B cell (primary cell): ENCODE results near the gene C11orf54. TPM values are rescaled to one million over a fixed set of nuclear protein-coding genes. Genes with fewer than 3 reads are reported as not detected.

Experiments
- ATAC-seq: fragments of 200-7000 bp; cut with Tn5 transposase; one replicate; pipeline ENCODE4 v1.10.0; 2021; ENCODE audit warnings: low read depth, mild to moderate bottlenecking, moderate number of reproducible peaks, moderate library complexity
- CTCF ChIA-PET: fragments of 350-600 bp; sonication (Branson Sonifier 250); formaldehyde crosslinking; loops from one replicate; lab custom pipeline; 2021; ENCODE audit warnings: antibody characterized with exemption, inconsistent platforms; lab: Charles Lee
- POLR2A ChIA-PET: fragments of 350-600 bp; sonication (Branson Sonifier 250); formaldehyde crosslinking; loops from one replicate; lab custom pipeline; 2021; ENCODE audit warnings: antibody characterized with exemption; lab: Charles Lee
- DNase-seq: peaks from one replicate; pipeline ENCODE4 v3.0.0; 2013
- H2AFZ ChIP-seq: 2 replicates; pipeline ENCODE4 v1.6.1; 2012; ENCODE audit warnings: mild to moderate bottlenecking, low read depth, low read length; ENCODE audit not compliant: insufficient read depth, poor library complexity, severe bottlenecking
- H3K27ac ChIP-seq, 2 donors: 1 replicate in 1 of 2; 2 replicates in 1 of 2; pipeline ENCODE4 v1.5.1; 2012 to 2013; ENCODE audit warnings: low read length in 2 of 2, mild to moderate bottlenecking in 2 of 2, moderate library complexity in 1 of 2
- H3K27me3 ChIP-seq, 4 experiments: fragments of 200-600 bp in 1 of 4; sonication (generic) in 1 of 4; replicated peaks in 1 of 4; 1 replicate in 2 of 4; 2 replicates in 2 of 4; pipeline versions ENCODE4 v1.6.1 to v1.7.0; 2013 to 2016; ENCODE audit warnings: low read length in 3 of 4, mild to moderate bottlenecking in 2 of 4, mixed read lengths in 1 of 4, moderate library complexity in 1 of 4; ENCODE audit not compliant: insufficient read depth in 4 of 4, control insufficient read depth in 3 of 4; ENCODE audit errors: control extremely low read depth in 1 of 4
- H3K36me3 ChIP-seq, 2 experiments: replicated peaks in 1 of 2; 1 replicate in 1 of 2; 2 replicates in 1 of 2; pipeline versions ENCODE4 v1.6.1 to v1.7.1; 2013; ENCODE audit warnings: low read length in 1 of 2; ENCODE audit not compliant: insufficient read depth in 2 of 2, control insufficient read depth in 1 of 2; ENCODE audit errors: control extremely low read depth in 1 of 2, extremely low read depth in 1 of 2
- H3K4me1 ChIP-seq, 2 donors: fragments of 200-600 bp in 1 of 2; sonication (generic) in 1 of 2; 1 replicate in 1 of 2; 2 replicates in 1 of 2; pipeline versions ENCODE4 v1.5.1 to v1.6.1; 2013 to 2017; ENCODE audit warnings: low read length in 2 of 2; ENCODE audit not compliant: control insufficient read depth in 2 of 2, insufficient read depth in 2 of 2
- H3K4me2 ChIP-seq: replicated peaks from 2 replicates; pipeline ENCODE3; 2012; ENCODE audit warnings: mild to moderate bottlenecking, low read depth, low read length; ENCODE audit not compliant: poor library complexity, severe bottlenecking
- H3K4me3 ChIP-seq, 5 experiments: fragments of 200-600 bp in 1 of 5; sonication (generic) in 1 of 5; 1 replicate in 3 of 5; 2 replicates in 2 of 5; pipeline versions ENCODE4 v1.5.1 to v1.7.0; 2011 to 2016; ENCODE audit warnings: low read length in 4 of 5, mild to moderate bottlenecking in 4 of 5, low read depth in 2 of 5, control low read depth in 1 of 5, moderate library complexity in 1 of 5; ENCODE audit not compliant: insufficient read depth in 1 of 5; ENCODE audit errors: control extremely low read depth in 1 of 5, extremely low read depth in 1 of 5
- H3K79me2 ChIP-seq: fragments of 200-600 bp; sonication (generic); one replicate; pipeline ENCODE4 v1.6.0; 2016; ENCODE audit warnings: low read length; ENCODE audit not compliant: control insufficient read depth, insufficient read depth
- H3K9ac ChIP-seq: fragments of 200-600 bp; sonication (generic); 2 replicates; pipeline ENCODE4 v1.6.1; 2017; ENCODE audit warnings: mild to moderate bottlenecking, low read length, moderate library complexity
- H3K9me3 ChIP-seq, 3 donors: one replicate each; pipeline versions ENCODE4 v1.6.1 to v1.7.1; 2013; ENCODE audit warnings: low read length in 2 of 3; ENCODE audit not compliant: control insufficient read depth in 2 of 3, insufficient read depth in 1 of 3; ENCODE audit errors: control extremely low read depth in 1 of 3
- H4K20me1 ChIP-seq: 2 replicates; pipeline ENCODE4 v1.6.0; 2012; ENCODE audit warnings: mild to moderate bottlenecking, low read length; ENCODE audit not compliant: insufficient read depth, control insufficient read depth, poor library complexity, severe bottlenecking
- H3K27ac Mint-ChIP-seq: one replicate; pipeline ENCODE4 v1.8.0; 2021; ENCODE audit warnings: mixed read lengths
- H3K27me3 Mint-ChIP-seq: one replicate; pipeline ENCODE4 v1.8.0; 2021; ENCODE audit warnings: mixed read lengths
- H3K4me1 Mint-ChIP-seq: one replicate; pipeline ENCODE4 v1.8.0; 2021; ENCODE audit warnings: mixed read lengths
- H3K4me3 Mint-ChIP-seq: one replicate; pipeline ENCODE4 v1.8.0; 2021; ENCODE audit warnings: mixed read lengths
- H3K9me3 Mint-ChIP-seq: one replicate; pipeline ENCODE4 v1.8.0; 2022; ENCODE audit warnings: mixed read lengths; ENCODE audit not compliant: insufficient read depth
- CTCF ChIP-seq: fragments of 200-600 bp; IDR thresholded peaks from one replicate; pipeline ENCODE4 v1.8.0; 2022; ENCODE audit warnings: antibody characterized with exemption, mild to moderate bottlenecking
- EZH2 ChIP-seq: IDR thresholded peaks from 2 replicates; pipeline ENCODE4 v1.6.1; 2012; ENCODE audit warnings: borderline replicate concordance, low read depth, mild to moderate bottlenecking, moderate library complexity, low read length; ENCODE audit not compliant: insufficient read depth, poor library complexity, severe bottlenecking
- WGBS: methylation state at CpG from one replicate; pipeline ENCODE4 v1.1.5; 2013; ENCODE audit warnings: missing lambda C conversion rate; ENCODE audit not compliant: insufficient coverage; 5-methylcytosine and 5-hydroxymethylcytosine counted together
- intact Hi-C: fragments of 100-400 bp; cut with micrococcal nuclease; formaldehyde crosslinking; loops from one replicate; pipeline ENCODE4 v1.10.0; 2022
- polyA plus RNA-seq: library from polyadenylated mRNA; depleted of rRNA; stranded (reverse); fragments of >200 nt; gene quantifications from 2 replicates; pipeline ENCODE4 v1.2.3, GENCODE V29; 2012
- total RNA-seq, 2 donors: library from RNA; stranded (reverse); fragments of 120-200 nt in 1 of 2; gene quantifications; 1 replicate in 1 of 2; 2 replicates in 1 of 2; pipeline versions ENCODE4 v1.2.3 to v1.2.4, GENCODE V29; 2013 to 2022

Gene C11orf54
- total and polyA plus RNA-seq, 2 donors (not counting 1 experiment from before 2014, with no cell fraction given), result 9.2 to 38.9 TPM

GRCh38 chr11:93734427-93735222, 6.8 kb upstream of the C11orf54 start:
- DNase-seq (no peak), ATAC-seq (no peak)
- Mint-ChIP-seq H3K27me3 (no peaks in the 10 kb centered on the region), H3K4me1 (peaks cover 44% of the 10 kb centered on the region), H3K27ac (peak overlapping the region; percentile 41), H3K4me3 (no peak overlapping the region), H3K9me3 (no peaks in the 10 kb centered on the region)
- H3K79me2 ChIP-seq, result peaks cover 53% of the 10 kb centered on the region
- H2AFZ ChIP-seq, result no peak overlapping the region
- H3K27me3 ChIP-seq, result no peaks in the 10 kb centered on the region
- H4K20me1 ChIP-seq, result peaks cover 19% of the 10 kb centered on the region
- H3K9me3 ChIP-seq, result no peaks in the 10 kb centered on the region
- H3K4me2 ChIP-seq, result no peak overlapping the region
- intact Hi-C loops, result no loop called here
- peaks cover 20 to 28% of the 10 kb centered on the region in 2 donors for H3K4me1 ChIP-seq
- TF ChIP-seq EZH2 (no peak), CTCF (no peak)
- POLR2A ChIA-PET, result no interaction called here
- H3K36me3 ChIP-seq, result peaks cover 3 to 97% of the 10 kb centered on the region in 2 experiments
- no peak overlapping the region for H3K9ac ChIP-seq
- no peak overlapping the region for H3K4me3 ChIP-seq
- H3K27ac ChIP-seq, result peak overlapping the region in 1 of 2 donors; percentile 3
- WGBS, result 60% methylated on average over 1 of the region's 1 CpG
- CTCF ChIA-PET, result no interaction called here

- DNase-seq (no peak), ATAC-seq (no peak)
- Histone ChIP-seq H3K9ac (no peak overlapping the region), H3K36me3 (peaks cover 3 to 91% of the 10 kb centered on the region in 2 experiments), H3K27me3 (no peaks in the 10 kb centered on the region), H3K4me3 (no peak overlapping the region), H3K4me2 (no peak overlapping the region), H3K9me3 (no peaks in the 10 kb centered on the region), H3K4me1 (peaks cover 27 to 34% of the 10 kb centered on the region in 2 donors), H3K79me2 (peaks cover 63% of the 10 kb centered on the region), H4K20me1 (peaks cover 28% of the 10 kb centered on the region), H2AFZ (no peak overlapping the region), H3K27ac (peak overlapping the region in 1 of 2 donors; percentile 43)
- H3K27me3 Mint-ChIP-seq, result no peaks in the 10 kb centered on the region
- TF ChIP-seq CTCF, result no peak
- TF ChIP-seq EZH2, result no peak
- no peaks in the 10 kb centered on the region for H3K9me3 Mint-ChIP-seq
- H3K4me3 Mint-ChIP-seq, result no peak overlapping the region
- POLR2A ChIA-PET, result no interaction called here
- peaks cover 53% of the 10 kb centered on the region for H3K4me1 Mint-ChIP-seq
- CTCF ChIA-PET, result interaction anchor here (1.1 kb wide), 1 partner anchor 33 kb away, joined by 3 read pairs; no protein-coding TSS in a partner anchor
- no peak overlapping the region for H3K27ac Mint-ChIP-seq
- WGBS, result no CpG with 5 or more reads among the region's 1 CpG
- intact Hi-C loops, result no loop called here
Measured at GRCh38 chr11:93735627-93736026, 5.8 kb upstream of the C11orf54 start.
